IMR-90 (cell line): Measurements from ENCODE around the gene PLEKHG5. TPM values are rescaled to one million over a fixed set of nuclear protein-coding genes. Genes with fewer than 3 reads are reported as not detected.

Source experiments
- ATAC-seq: fragments of 200-7000 bp; cut with Tn5 transposase; 2 replicates; pipeline ENCODE4 v1.9.1; 2020; ENCODE audit warnings: low read depth, mild to moderate bottlenecking, moderate library complexity
- BruUV-seq: library from RNA; stranded (reverse); fragments of 400-500 nt; replicated peaks from 2 replicates; lab custom pipeline; 2021; lab: Mats Ljungman, UMichigan
- CTCF ChIA-PET: fragments of 300-600 bp; formaldehyde crosslinking; extraction: SDS; loops from one replicate; lab custom pipeline; 2021; ENCODE audit warnings: antibody characterized with exemption; lab: Yijun Ruan, JAX
- POLR2A ChIA-PET: fragments of 300-600 bp; sonication (Branson Sonifier 250); formaldehyde crosslinking; loops from one replicate; lab custom pipeline; 2022; ENCODE audit warnings: antibody characterized with exemption; ENCODE audit not compliant: unreplicated experiment; lab: Charles Lee
- DNase-seq: peaks from one replicate; pipeline ENCODE4 v3.0.0; 2013
- H2AFZ ChIP-seq: replicated peaks from 2 replicates; pipeline ENCODE3; 2013; ENCODE audit warnings: low read length, mild to moderate bottlenecking; ENCODE audit not compliant: poor library complexity
- H2AK5ac ChIP-seq: 2 replicates; pipeline ENCODE4 v1.6.1; 2013; ENCODE audit warnings: low read depth, low read length, inconsistent platforms
- H2AK9ac ChIP-seq: replicated peaks from 2 replicates; pipeline ENCODE3; 2013; ENCODE audit warnings: mild to moderate bottlenecking, low read depth, low read length, moderate library complexity; ENCODE audit not compliant: poor library complexity
- H2BK120ac ChIP-seq: 2 replicates; pipeline ENCODE4 v1.6.1; 2013; ENCODE audit warnings: low read depth, low read length, inconsistent platforms
- H2BK15ac ChIP-seq: 3 replicates; pipeline ENCODE4 v1.6.1; 2013; ENCODE audit warnings: low read depth, low read length, inconsistent platforms
- H2BK20ac ChIP-seq: 2 replicates; pipeline ENCODE4 v1.6.1; 2013; ENCODE audit warnings: low read depth, mild to moderate bottlenecking, inconsistent platforms, low read length, moderate library complexity
- H2BK5ac ChIP-seq: 2 replicates; pipeline ENCODE4 v1.6.1; 2013; ENCODE audit warnings: mild to moderate bottlenecking, low read depth, low read length, inconsistent platforms; ENCODE audit not compliant: poor library complexity, severe bottlenecking
- H3K14ac ChIP-seq: replicated peaks from 2 replicates; pipeline ENCODE4 v1.6.1; 2013; ENCODE audit warnings: low read depth, low read length, inconsistent platforms
- H3K18ac ChIP-seq: 2 replicates; pipeline ENCODE4 v1.6.1; 2013; ENCODE audit warnings: low read depth, low read length, control low read depth
- H3K23ac ChIP-seq: 2 replicates; pipeline ENCODE4 v1.6.1; 2013; ENCODE audit warnings: low read depth, low read length, inconsistent platforms
- H3K27ac ChIP-seq: 2 replicates; pipeline ENCODE4 v1.5.1; 2013; ENCODE audit warnings: mild to moderate bottlenecking, control low read depth, low read length; ENCODE audit not compliant: insufficient read depth
- H3K27me3 ChIP-seq: 2 replicates; pipeline ENCODE4 v1.6.1; 2013; ENCODE audit warnings: low read length; ENCODE audit not compliant: control insufficient read depth, insufficient read depth
- H3K36me3 ChIP-seq: 2 replicates; pipeline ENCODE4 v1.6.1; 2013; ENCODE audit warnings: low read length, mixed read lengths; ENCODE audit not compliant: control insufficient read depth, insufficient read depth
- H3K4ac ChIP-seq: 2 replicates; pipeline ENCODE4 v1.6.1; 2013; ENCODE audit warnings: low read depth, low read length, inconsistent platforms
- H3K4me1 ChIP-seq: 2 replicates; pipeline ENCODE4 v1.6.1; 2013; ENCODE audit warnings: low read length, mixed read lengths; ENCODE audit not compliant: control insufficient read depth, insufficient read depth
- H3K4me2 ChIP-seq: 2 replicates; pipeline ENCODE4 v1.6.1; 2013; ENCODE audit warnings: low read depth, mild to moderate bottlenecking, control low read depth, low read length, moderate library complexity
- H3K4me3 ChIP-seq: 2 replicates; pipeline ENCODE4 v1.5.1; 2013; ENCODE audit warnings: low read depth, mild to moderate bottlenecking, control low read depth, low read length, moderate library complexity; ENCODE audit not compliant: insufficient read depth
- H3K56ac ChIP-seq: 2 replicates; pipeline ENCODE4 v1.6.1; 2013; ENCODE audit warnings: low read length, inconsistent platforms; ENCODE audit not compliant: insufficient read depth; ENCODE audit errors: extremely low read depth
- H3K79me1 ChIP-seq, 2 experiments: 2 replicates each; pipeline ENCODE4 v1.6.1; 2013; ENCODE audit warnings: low read length in 2 of 2, inconsistent platforms in 1 of 2, low read depth in 1 of 2
- H3K9ac ChIP-seq: 2 replicates; pipeline ENCODE4 v1.6.1; 2013; ENCODE audit warnings: low read depth, low read length, control low read depth
- H3K9me1 ChIP-seq: 2 replicates; pipeline ENCODE4 v1.6.1; 2013; ENCODE audit warnings: low read length, inconsistent platforms; ENCODE audit not compliant: insufficient read depth
- H3K9me3 ChIP-seq: 2 replicates; pipeline ENCODE4 v1.6.1; 2013; ENCODE audit warnings: low read length; ENCODE audit not compliant: control insufficient read depth, insufficient read depth
- H4K20me1 ChIP-seq: 2 replicates; pipeline ENCODE4 v1.6.1; 2013; ENCODE audit warnings: low read length, inconsistent platforms; ENCODE audit not compliant: insufficient read depth
- H4K5ac ChIP-seq: 2 replicates; pipeline ENCODE4 v1.6.1; 2013; ENCODE audit warnings: mild to moderate bottlenecking, low read depth, low read length, control low read depth
- H4K8ac ChIP-seq, 2 experiments: 2 replicates each; pipeline ENCODE4 v1.6.1; 2013; ENCODE audit warnings: low read depth in 2 of 2, low read length in 2 of 2, control low read depth in 1 of 2, inconsistent platforms in 1 of 2
- H4K91ac ChIP-seq: 2 replicates; pipeline ENCODE4 v1.6.1; 2013; ENCODE audit warnings: low read depth, low read length, inconsistent platforms; ENCODE audit not compliant: insufficient read depth
- BHLHE40 ChIP-seq: fragments of 150-350 bp; IDR thresholded peaks from 2 replicates; pipeline ENCODE4 v1.6.1; 2016; ENCODE audit warnings: mild to moderate bottlenecking, low read depth, low read length
- CEBPB ChIP-seq: IDR thresholded peaks from 2 replicates; pipeline ENCODE4 v1.6.1; 2012; ENCODE audit warnings: low read depth, low read length, improper control_type of control experiment
- CHD1 ChIP-seq: IDR thresholded peaks from 2 replicates; pipeline ENCODE4 v1.6.1; 2012; ENCODE audit warnings: low read depth, low read length, improper control_type of control experiment
- ELK1 ChIP-seq: fragments of 150-350 bp; IDR thresholded peaks from 2 replicates; pipeline ENCODE4 v1.6.1; 2016; ENCODE audit warnings: low read depth, mild to moderate bottlenecking, low read length, moderate library complexity, borderline replicate concordance
- FOS ChIP-seq: fragments of 150-350 bp; IDR thresholded peaks from 2 replicates; pipeline ENCODE4 v1.6.1; 2016; ENCODE audit warnings: low read depth, low read length
- MAFK ChIP-seq: IDR thresholded peaks from 2 replicates; pipeline ENCODE4 v1.6.1; 2012; ENCODE audit warnings: low read depth, low read length, improper control_type of control experiment
- MAZ ChIP-seq: IDR thresholded peaks from 2 replicates; pipeline ENCODE4 v1.6.1; 2012; ENCODE audit warnings: low read depth, mild to moderate bottlenecking, low read length, improper control_type of control experiment, moderate library complexity, borderline replicate concordance
- MXI1 ChIP-seq: IDR thresholded peaks from 2 replicates; pipeline ENCODE4 v1.6.1; 2012; ENCODE audit warnings: low read depth, mild to moderate bottlenecking, low read length, moderate library complexity, borderline replicate concordance
- NFE2L2 ChIP-seq: fragments of 150-350 bp; IDR thresholded peaks from 2 replicates; pipeline ENCODE4 v1.6.1; 2016; ENCODE audit warnings: low read depth, mild to moderate bottlenecking, low read length
- POLR2A ChIP-seq: IDR thresholded peaks from 2 replicates; pipeline ENCODE4 v1.6.1; 2012; ENCODE audit warnings: mild to moderate bottlenecking, low read depth, low read length
- RAD21 ChIP-seq: IDR thresholded peaks from 2 replicates; pipeline ENCODE4 v1.6.1; 2012; ENCODE audit warnings: low read length, improper control_type of control experiment
- RCOR1 ChIP-seq: IDR thresholded peaks from 2 replicates; pipeline ENCODE4 v1.6.1; 2012; ENCODE audit warnings: mild to moderate bottlenecking, low read length, improper control_type of control experiment; ENCODE audit not compliant: insufficient replicate concordance
- RFX5 ChIP-seq: IDR thresholded peaks from 2 replicates; pipeline ENCODE4 v1.8.0; 2012; ENCODE audit warnings: low read depth, mild to moderate bottlenecking, low read length, moderate library complexity
- SMC3 ChIP-seq: fragments of 150-350 bp; IDR thresholded peaks from 2 replicates; pipeline ENCODE4 v1.6.1; 2016; ENCODE audit warnings: low read depth, mild to moderate bottlenecking, antibody characterized with exemption, low read length, moderate library complexity
- WGBS, 2 experiments: methylation state at CpG; one replicate each; pipeline versions ENCODE4 v1.1.5 to v1.1.7; 2013; ENCODE audit warnings: missing lambda C conversion rate in 2 of 2; ENCODE audit not compliant: insufficient read length in 1 of 2; ENCODE audit errors: extremely low coverage in 2 of 2; 5-methylcytosine and 5-hydroxymethylcytosine counted together
- dilution Hi-C: fragments of 300-500 bp; cut with HindIII; formaldehyde crosslinking; loops from one replicate; pipeline ENCODE4 v1.14.3; 2018; ENCODE audit warnings: low sequenced_read_pairs; ENCODE audit not compliant: unreplicated experiment
- in situ Hi-C: fragments of 300-500 bp; cut with MboI; formaldehyde crosslinking; loops from 3 replicates; pipeline ENCODE4 v1.14.3; 2019; ENCODE audit warnings: low sequenced_read_pairs, inconsistent platforms, mixed read lengths
- intact Hi-C: fragments of 100-400 bp; cut with micrococcal nuclease; formaldehyde crosslinking; loops from 2 replicates; pipeline ENCODE4 v1.10.0; 2022
- polyA plus RNA-seq, 3 experiments: library from polyadenylated mRNA; depleted of rRNA; stranded (reverse); fragments of >200 nt; gene quantifications; 2 replicates each; pipeline ENCODE4 v1.2.3, GENCODE V29; 2012; ENCODE audit warnings: low replicate concordance in 1 of 3
- total RNA-seq: library from RNA; depleted of rRNA; stranded (reverse); fragments of >200 nt; gene quantifications from 2 replicates; pipeline ENCODE4 v1.2.3, GENCODE V29; 2012
- TF ChIP-seq, protein P1 (sequence below): fragments of 150-350 bp; IDR thresholded peaks from 2 replicates; pipeline ENCODE4 v1.6.1; 2017; ENCODE audit warnings: mild to moderate bottlenecking, antibody characterized with exemption, low read length, low read depth
- TF ChIP-seq, protein P2 (sequence below): conservative IDR thresholded peaks from 2 replicates; pipeline ENCODE4 v1.5.1; 2012; ENCODE audit warnings: mild to moderate bottlenecking, low read depth, low read length, improper control_type of control experiment

Gene PLEKHG5
- total and polyA plus RNA-seq, 2 of the 4 experiments (the other 2 are of a cell fraction) = 4.8 to 11.6 TPM

DNA sequence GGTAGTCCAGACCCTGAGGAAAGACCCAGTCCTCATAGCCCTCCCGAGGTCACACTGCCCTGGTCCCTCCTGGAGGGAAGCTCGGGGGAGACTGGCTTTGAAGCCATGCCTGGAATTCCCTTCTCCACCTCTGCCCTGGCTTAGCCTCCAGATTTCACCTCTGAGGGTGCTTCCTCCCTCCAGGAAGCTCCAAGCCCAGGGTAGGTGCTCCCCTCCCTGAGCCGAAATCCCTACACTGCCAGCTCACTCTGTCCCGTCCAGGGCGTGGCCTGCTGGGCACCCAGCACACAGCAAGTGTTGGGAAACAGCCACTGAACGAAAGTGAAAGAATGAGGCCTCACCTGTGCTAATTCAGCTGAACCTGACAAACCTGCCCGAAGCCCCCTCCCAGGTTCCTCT is 19.5 kb downstream of the PLEKHG5 start:
- Histone ChIP-seq H3K9me1 (no peaks in the 10 kb centered on the region), H4K20me1 (peaks cover 7% of the 10 kb centered on the region), H2BK20ac (no peak overlapping the region), H3K4me2 (no peak overlapping the region), H3K79me1 (no peaks in the 10 kb centered on the region; a peak in 1 of 4 replicates), H3K4me1 (no peaks in the 10 kb centered on the region), H3K9me3 (no peaks in the 10 kb centered on the region), H3K27me3 (no peaks in the 10 kb centered on the region), H3K27ac (no peak overlapping the region), H2AK9ac (peak overlapping the region; percentile 9), H3K9ac (no peak overlapping the region), H3K23ac (no peak overlapping the region), H4K8ac (no peak overlapping the region), H3K56ac (no peak overlapping the region), H3K14ac (no peak overlapping the region), H3K4ac (no peak overlapping the region), H4K5ac (no peak overlapping the region), H2BK15ac (no peak overlapping the region), H2BK120ac (no peak overlapping the region), H2AFZ (no peak overlapping the region), H2AK5ac (no peak overlapping the region), H3K18ac (no peak overlapping the region), H2BK5ac (no peak overlapping the region), H4K91ac (no peak overlapping the region), H3K4me3 (no peak overlapping the region), H3K36me3 (peaks cover 47% of the 10 kb centered on the region)
- CTCF ChIA-PET = no interaction called here
- intact Hi-C loops (no loop called here), dilution Hi-C loops (no loop called here), in situ Hi-C loops (no loop called here)
- TF ChIP-seq ELK1 = no peak
- no peak for TF ChIP-seq RCOR1
- no peak for TF ChIP-seq BHLHE40
- TF ChIP-seq RFX5 = no peak
- no peak for TF ChIP-seq SMC3
- no peak for TF ChIP-seq MXI1
- no peak for TF ChIP-seq NFE2L2
- TF ChIP-seq FOS = no peak
- TF ChIP-seq, protein P1, sequence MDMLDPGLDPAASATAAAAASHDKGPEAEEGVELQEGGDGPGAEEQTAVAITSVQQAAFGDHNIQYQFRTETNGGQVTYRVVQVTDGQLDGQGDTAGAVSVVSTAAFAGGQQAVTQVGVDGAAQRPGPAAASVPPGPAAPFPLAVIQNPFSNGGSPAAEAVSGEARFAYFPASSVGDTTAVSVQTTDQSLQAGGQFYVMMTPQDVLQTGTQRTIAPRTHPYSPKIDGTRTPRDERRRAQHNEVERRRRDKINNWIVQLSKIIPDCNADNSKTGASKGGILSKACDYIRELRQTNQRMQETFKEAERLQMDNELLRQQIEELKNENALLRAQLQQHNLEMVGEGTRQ = no peak
- TF ChIP-seq, protein P2, sequence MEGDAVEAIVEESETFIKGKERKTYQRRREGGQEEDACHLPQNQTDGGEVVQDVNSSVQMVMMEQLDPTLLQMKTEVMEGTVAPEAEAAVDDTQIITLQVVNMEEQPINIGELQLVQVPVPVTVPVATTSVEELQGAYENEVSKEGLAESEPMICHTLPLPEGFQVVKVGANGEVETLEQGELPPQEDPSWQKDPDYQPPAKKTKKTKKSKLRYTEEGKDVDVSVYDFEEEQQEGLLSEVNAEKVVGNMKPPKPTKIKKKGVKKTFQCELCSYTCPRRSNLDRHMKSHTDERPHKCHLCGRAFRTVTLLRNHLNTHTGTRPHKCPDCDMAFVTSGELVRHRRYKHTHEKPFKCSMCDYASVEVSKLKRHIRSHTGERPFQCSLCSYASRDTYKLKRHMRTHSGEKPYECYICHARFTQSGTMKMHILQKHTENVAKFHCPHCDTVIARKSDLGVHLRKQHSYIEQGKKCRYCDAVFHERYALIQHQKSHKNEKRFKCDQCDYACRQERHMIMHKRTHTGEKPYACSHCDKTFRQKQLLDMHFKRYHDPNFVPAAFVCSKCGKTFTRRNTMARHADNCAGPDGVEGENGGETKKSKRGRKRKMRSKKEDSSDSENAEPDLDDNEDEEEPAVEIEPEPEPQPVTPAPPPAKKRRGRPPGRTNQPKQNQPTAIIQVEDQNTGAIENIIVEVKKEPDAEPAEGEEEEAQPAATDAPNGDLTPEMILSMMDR = no peak
- no peak for TF ChIP-seq MAFK
- no peak for TF ChIP-seq CHD1
- no peak for TF ChIP-seq POLR2A
- TF ChIP-seq CEBPB = no peak
- no peak for TF ChIP-seq RAD21
- TF ChIP-seq MAZ = no peak
- no TSS peak for BruUV-seq
- WGBS, 2 experiments = 100% methylated on average over 4 of the region's 7 CpGs; no CpG with 5 or more reads in 1 of the 2 experiments
- DNase-seq (no peak), ATAC-seq (no peak)
- POLR2A ChIA-PET = no interaction called here
